ENCODE results near the gene L3HYPDH.

L3HYPDH gene

DNA sequence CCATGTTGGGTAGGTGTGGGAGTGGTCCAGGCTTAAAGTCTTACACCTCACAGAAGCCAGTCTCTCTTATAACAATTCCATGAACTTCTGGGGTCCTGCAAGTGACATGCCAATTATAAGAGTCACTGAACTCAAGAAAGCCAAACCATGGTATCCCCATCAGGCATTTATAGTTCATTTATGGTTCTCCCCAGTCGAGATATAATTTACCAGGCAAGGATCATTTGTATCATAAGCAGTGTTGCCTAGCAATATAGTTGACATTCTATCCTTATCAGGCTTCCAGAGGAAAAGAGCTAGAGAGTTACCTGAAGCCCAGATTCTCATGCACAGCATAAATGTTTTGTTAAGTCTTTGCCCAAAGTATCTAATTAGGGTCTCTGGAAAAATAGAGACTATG is 8.2 kb upstream of the L3HYPDH start:
- TF ChIP-seq, protein P1, sequence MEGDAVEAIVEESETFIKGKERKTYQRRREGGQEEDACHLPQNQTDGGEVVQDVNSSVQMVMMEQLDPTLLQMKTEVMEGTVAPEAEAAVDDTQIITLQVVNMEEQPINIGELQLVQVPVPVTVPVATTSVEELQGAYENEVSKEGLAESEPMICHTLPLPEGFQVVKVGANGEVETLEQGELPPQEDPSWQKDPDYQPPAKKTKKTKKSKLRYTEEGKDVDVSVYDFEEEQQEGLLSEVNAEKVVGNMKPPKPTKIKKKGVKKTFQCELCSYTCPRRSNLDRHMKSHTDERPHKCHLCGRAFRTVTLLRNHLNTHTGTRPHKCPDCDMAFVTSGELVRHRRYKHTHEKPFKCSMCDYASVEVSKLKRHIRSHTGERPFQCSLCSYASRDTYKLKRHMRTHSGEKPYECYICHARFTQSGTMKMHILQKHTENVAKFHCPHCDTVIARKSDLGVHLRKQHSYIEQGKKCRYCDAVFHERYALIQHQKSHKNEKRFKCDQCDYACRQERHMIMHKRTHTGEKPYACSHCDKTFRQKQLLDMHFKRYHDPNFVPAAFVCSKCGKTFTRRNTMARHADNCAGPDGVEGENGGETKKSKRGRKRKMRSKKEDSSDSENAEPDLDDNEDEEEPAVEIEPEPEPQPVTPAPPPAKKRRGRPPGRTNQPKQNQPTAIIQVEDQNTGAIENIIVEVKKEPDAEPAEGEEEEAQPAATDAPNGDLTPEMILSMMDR (IDR thresholded peaks at IDR 0.05; ENCODE audit: extremely low read depth, missing control alignments), result no peak
- DNase-seq (ENCODE audit: low spot score), result no peak

GRCh38 chr14:59490756-59491155 is 6.5 kb upstream of the L3HYPDH start:
- TF ChIP-seq, protein P1 (IDR thresholded peaks at IDR 0.05; ENCODE audit: extremely low read depth, missing control alignments), result no peak
- DNase-seq (ENCODE audit: low spot score), result no peak

DNA sequence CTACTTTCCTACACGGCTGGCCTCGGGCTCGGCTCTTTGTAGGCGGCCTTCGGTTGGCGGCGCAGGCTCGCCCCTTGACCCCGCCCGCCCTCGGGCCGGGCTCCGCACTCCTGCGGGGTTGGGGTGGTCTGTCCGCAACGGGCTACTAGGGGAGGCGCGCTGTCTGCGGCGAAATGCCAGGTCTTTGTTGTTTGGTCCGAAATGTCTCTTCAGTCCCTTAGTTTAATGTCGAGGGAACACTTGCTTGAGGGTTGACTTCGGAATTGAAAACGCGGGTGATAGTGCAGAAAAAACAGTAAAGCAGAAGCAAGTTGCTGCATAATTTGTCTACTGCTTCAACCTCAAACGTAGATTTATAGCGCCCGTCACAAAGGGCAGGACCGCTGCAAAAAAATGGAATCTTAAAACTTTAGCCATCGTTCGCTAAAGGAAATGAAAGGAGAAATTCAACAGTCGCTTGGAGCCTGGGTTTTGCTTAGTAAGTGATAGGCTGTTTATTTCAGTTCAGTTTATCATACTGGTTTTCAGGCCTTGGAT is 499 bp upstream of the L3HYPDH start:
- no peak for DNase-seq (ENCODE audit: low spot score)
- TF ChIP-seq, protein P1 (IDR thresholded peaks at IDR 0.05; ENCODE audit: extremely low read depth, missing control alignments), result no peak

GRCh38 chr14:59483363-59483762 is 845 bp downstream of the L3HYPDH start:
- TF ChIP-seq, protein P1 (IDR thresholded peaks at IDR 0.05; ENCODE audit: extremely low read depth, missing control alignments), result no peak
- no peak for DNase-seq (ENCODE audit: low spot score)

- TF ChIP-seq, protein P1 (IDR thresholded peaks at IDR 0.05; ENCODE audit: extremely low read depth, missing control alignments), result no peak
- no peak for DNase-seq (ENCODE audit: low spot score)
Observed at GRCh38 chr14:59482541-59483331, 1.5 kb downstream of the L3HYPDH start.

DNA sequence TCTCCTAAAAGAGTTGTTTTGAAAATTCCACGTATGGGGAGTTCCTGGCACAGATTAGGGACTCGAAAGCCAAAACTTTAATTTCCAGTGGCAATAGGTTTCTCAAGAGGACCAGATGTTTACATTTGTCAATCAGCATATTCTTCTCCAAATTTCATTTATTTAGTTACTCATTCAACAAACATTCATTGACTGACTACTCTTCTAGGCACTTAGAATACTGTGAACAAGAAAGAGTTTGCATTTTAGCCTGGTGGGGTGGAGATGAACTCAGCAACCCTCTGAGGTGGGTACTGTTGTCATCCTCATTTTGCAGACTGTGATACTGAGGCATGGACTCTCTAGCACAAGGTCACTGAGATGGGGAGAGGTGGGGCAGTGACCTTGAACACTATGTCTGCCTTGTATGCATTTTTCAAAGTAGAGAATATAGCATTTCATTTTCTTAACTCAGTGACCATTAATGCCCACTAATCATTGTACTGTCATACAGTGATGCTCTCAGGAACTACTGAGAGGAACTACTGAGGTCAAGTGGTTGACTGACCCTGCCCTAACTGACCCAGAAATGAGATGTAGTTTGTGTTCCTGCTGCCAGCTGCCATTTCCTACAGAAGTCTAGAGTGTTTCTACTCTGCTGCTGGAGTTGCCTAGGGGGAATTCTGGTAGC is 2.2 kb downstream of the L3HYPDH start:
- TF ChIP-seq, protein P1 (IDR thresholded peaks at IDR 0.05; ENCODE audit: extremely low read depth, missing control alignments), result no peak
- no peak for DNase-seq (ENCODE audit: low spot score)

DNA sequence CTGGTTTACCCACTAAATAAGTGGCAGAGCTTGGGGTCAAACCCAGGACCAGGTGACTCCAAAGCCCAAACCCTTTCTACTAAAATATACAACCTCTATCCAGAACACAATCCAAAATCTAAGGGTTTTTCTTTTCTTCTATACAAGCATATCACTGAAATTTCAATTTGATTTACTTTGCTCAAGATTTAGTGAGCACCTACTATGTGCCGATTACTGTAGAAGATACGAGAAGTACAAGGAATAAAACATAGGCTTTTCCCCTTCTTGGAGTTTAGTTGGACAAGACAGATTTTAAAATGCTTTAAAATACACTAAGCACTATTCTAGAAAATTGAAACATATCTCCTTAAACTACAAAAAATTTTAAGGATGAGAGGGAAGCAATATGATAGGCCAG is 2.8 kb downstream of the L3HYPDH start:
- TF ChIP-seq, protein P1 (IDR thresholded peaks at IDR 0.05; ENCODE audit: extremely low read depth, missing control alignments), result no peak
- DNase-seq (ENCODE audit: low spot score), result no peak
